ENCODE measurements around the gene ARHGAP11B.
"Not testable (repeated sequence)": the region's sequence is repeated elsewhere in the genome, so short reads cannot be mapped to it uniquely, and the experiment has no call there.

The ARHGAP11B gene
- long read RNA-seq = 0 reads

DNA sequence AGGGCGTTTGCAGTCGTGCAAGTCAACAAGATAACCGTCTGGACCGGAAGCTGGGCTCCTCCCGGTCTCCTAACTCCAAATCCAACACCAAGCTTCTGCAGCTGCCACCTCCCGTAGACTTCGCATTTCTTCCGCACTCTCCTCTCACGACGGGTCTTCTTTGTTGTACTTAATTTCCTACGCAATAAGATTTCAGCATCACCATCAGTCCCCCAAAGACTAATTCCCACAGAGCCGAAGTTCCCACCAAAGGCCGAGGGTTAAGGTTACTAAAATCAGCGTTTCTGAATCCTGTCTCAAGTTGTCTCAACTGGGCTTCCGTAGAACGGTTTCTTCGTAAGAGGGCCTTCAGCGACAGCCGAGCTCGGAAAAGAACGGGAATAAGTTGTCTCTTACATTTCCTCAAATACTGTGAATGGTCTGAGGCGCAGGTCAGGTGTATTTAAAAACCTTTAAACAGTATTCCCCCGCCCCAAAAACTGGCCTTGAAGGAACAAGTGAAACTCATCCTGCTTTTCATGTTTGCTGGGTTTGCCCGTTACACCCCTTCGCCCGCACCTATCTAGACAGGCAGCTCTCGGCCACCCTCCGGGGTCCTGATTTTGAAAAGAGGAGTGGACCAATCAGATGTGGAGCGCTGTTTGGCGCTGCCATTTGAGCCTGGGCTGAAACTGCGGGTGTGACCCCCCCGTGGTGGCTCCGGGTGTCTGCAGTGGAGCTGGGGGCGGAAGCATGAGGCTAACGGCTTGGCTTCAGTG, at the start of gene ARHGAP11B:
Gene ARHGAP11B (plus strand): TSS at position 693 of the 758 bp plus-strand sequence.
- H3K27me3 Mint-ChIP-seq, H3K36me3 Mint-ChIP-seq, H3K9me3 Mint-ChIP-seq: not testable (repeated sequence)
- TF ChIP-seq, protein P1, sequence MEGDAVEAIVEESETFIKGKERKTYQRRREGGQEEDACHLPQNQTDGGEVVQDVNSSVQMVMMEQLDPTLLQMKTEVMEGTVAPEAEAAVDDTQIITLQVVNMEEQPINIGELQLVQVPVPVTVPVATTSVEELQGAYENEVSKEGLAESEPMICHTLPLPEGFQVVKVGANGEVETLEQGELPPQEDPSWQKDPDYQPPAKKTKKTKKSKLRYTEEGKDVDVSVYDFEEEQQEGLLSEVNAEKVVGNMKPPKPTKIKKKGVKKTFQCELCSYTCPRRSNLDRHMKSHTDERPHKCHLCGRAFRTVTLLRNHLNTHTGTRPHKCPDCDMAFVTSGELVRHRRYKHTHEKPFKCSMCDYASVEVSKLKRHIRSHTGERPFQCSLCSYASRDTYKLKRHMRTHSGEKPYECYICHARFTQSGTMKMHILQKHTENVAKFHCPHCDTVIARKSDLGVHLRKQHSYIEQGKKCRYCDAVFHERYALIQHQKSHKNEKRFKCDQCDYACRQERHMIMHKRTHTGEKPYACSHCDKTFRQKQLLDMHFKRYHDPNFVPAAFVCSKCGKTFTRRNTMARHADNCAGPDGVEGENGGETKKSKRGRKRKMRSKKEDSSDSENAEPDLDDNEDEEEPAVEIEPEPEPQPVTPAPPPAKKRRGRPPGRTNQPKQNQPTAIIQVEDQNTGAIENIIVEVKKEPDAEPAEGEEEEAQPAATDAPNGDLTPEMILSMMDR (conservative IDR thresholded peaks at IDR 0.05) = peak; percentile 32
- H3K4me3 Mint-ChIP-seq = peak within 1 kb of the TSS; percentile 99
- H3K4me1 Mint-ChIP-seq (ENCODE audit: unreplicated experiment) = peaks cover 14% of the 10 kb centered on the region
- H3K27ac Mint-ChIP-seq = peak within 1 kb of the TSS; percentile 96
- peak; percentile 92 for DNase-seq (ENCODE audit: extremely low spot score, unreplicated experiment)

DNA sequence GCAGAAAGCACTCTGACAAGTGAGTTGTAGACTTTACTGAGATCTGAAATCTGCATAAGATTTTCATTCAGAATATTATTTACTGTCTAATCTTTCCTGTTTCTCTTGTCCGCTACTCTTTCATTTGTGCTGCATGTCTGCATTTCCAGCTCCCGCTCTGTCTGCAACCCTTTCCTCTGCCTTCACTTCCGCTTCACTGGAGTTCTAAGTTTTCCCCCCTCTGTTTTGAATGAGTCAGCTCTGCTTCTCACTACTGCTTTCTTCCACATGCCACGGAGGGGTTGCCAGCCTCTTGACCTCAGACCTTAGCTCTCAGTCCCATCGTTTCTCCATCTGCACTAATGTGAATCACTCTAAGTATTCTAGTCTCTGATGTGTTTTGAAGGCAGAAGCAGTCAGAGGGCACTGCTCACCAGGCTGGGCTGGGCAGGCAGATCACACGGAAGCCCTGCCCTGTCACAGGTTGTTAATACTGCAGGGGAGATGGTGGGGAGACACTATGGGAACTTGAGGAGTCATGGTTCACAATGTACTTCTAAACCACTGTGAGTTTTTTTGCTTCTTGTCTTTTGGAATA, 46.4 kb upstream of the ARHGAP11B start:
- H3K9me3 Mint-ChIP-seq; H3K27me3 Mint-ChIP-seq; DNase-seq (ENCODE audit: extremely low spot score, unreplicated experiment); H3K36me3 Mint-ChIP-seq; H3K4me1 Mint-ChIP-seq (ENCODE audit: unreplicated experiment); H3K4me3 Mint-ChIP-seq; H3K27ac Mint-ChIP-seq: not testable (repeated sequence)

DNA sequence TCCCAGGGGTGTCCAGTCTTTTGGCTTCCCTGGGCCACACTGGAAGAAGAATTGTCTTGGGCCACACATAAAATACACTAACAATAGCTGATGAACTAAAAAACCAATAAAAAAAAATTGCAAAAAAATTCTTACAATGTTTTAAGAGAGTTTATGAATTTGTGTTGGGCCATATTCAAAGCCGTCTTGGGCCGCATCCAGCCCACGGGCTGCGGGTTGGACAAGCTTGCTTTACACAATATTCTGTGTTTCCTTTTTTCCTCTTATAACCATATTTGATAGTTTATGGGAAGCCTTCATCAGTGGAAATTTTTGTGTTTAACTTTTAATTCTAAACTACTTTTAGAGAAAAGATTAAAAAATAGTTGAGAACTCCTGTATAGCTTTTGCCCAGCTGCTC, 45.2 kb upstream of the ARHGAP11B start:
- not testable (repeated sequence) for H3K9me3 Mint-ChIP-seq; H3K4me1 Mint-ChIP-seq (ENCODE audit: unreplicated experiment); H3K27ac Mint-ChIP-seq; H3K27me3 Mint-ChIP-seq; DNase-seq (ENCODE audit: extremely low spot score, unreplicated experiment); H3K4me3 Mint-ChIP-seq; H3K36me3 Mint-ChIP-seq

DNA sequence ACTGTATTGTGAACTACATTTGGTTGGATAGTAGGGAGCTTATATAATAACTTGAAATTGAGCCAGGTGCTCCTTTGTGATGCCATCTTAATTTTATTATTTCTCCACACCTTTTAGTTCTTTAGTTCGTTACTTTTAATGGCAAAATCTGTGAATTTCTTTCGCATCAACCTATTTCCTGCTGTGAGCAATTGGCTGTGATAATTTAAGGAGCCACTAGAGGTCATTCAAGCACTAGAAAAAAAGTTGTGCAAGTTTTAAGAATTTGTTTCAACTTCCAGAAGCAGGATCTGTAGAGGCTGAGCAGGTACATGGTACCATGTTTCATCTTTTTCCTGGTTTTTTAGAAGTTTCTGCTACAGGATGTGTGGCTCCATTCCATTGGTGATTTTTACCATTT, 27.0 kb upstream of the ARHGAP11B start:
- H3K36me3 Mint-ChIP-seq; H3K9me3 Mint-ChIP-seq; H3K27me3 Mint-ChIP-seq; H3K4me1 Mint-ChIP-seq (ENCODE audit: unreplicated experiment); H3K4me3 Mint-ChIP-seq; DNase-seq (ENCODE audit: extremely low spot score, unreplicated experiment); H3K27ac Mint-ChIP-seq: not testable (repeated sequence)
- TF ChIP-seq, protein P1 (conservative IDR thresholded peaks at IDR 0.05) = peak; percentile 59

DNA sequence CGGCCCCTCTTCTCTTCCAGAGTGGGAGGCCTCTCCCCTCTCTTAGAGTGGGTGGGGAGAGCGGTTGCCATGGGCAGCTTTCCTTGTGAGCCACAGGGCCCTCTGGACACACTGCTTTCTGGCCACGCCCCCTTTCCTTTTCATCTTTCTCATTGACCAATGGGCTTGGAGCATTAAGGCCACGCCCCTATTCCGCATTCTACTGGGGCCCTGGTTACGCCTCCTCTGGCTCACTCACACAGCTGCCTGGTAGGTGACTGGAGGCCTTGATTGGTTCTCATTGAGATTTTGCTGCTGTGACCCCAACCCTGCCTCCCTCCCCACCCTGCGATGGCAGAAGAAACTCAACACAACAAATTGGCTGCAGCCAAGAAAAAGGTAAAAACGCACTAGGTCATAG, 22.1 kb upstream of the ARHGAP11B start, which contains the start of gene GOLGA8H:
Gene GOLGA8H (plus strand): TSS at position 233 of the 400 bp plus-strand sequence. CDS start 98 bp downstream, at position 331.
- not testable (repeated sequence) for H3K27ac Mint-ChIP-seq; H3K4me3 Mint-ChIP-seq; H3K9me3 Mint-ChIP-seq; H3K4me1 Mint-ChIP-seq (ENCODE audit: unreplicated experiment); H3K27me3 Mint-ChIP-seq; DNase-seq (ENCODE audit: extremely low spot score, unreplicated experiment); H3K36me3 Mint-ChIP-seq

- H3K4me1 Mint-ChIP-seq (ENCODE audit: unreplicated experiment); H3K27ac Mint-ChIP-seq; H3K36me3 Mint-ChIP-seq; H3K4me3 Mint-ChIP-seq; DNase-seq (ENCODE audit: extremely low spot score, unreplicated experiment); H3K27me3 Mint-ChIP-seq; H3K9me3 Mint-ChIP-seq: not testable (repeated sequence)
Observed at GRCh38 chr15:30612271-30612670, 13.7 kb upstream of the ARHGAP11B start.

- TF ChIP-seq, protein P1 (conservative IDR thresholded peaks at IDR 0.05) = peak; percentile 60
- not testable (repeated sequence) for H3K27me3 Mint-ChIP-seq; H3K9me3 Mint-ChIP-seq; DNase-seq (ENCODE audit: extremely low spot score, unreplicated experiment); H3K27ac Mint-ChIP-seq; H3K4me3 Mint-ChIP-seq; H3K36me3 Mint-ChIP-seq; H3K4me1 Mint-ChIP-seq (ENCODE audit: unreplicated experiment)
Observed at GRCh38 chr15:30621342-30621741, 4.6 kb upstream of the ARHGAP11B start.
